Astrocyte of the cerebellum (primary cell): ENCODE results near the gene ATP9B.

ENCODE experiments used
- DNase-seq: peaks from one replicate; pipeline ENCODE4 v3.0.0-alpha.2; 2011; ENCODE audit warnings: low read depth
- H3K4me3 ChIP-seq: 2 replicates; pipeline ENCODE4 v1.5.1; 2011; ENCODE audit warnings: mild to moderate bottlenecking, low read depth, low read length, moderate library complexity
- CTCF ChIP-seq: IDR thresholded peaks from 2 replicates; pipeline ENCODE4 v1.5.1; 2012; ENCODE audit warnings: low read length, low read depth, moderate library complexity, mild to moderate bottlenecking; ENCODE audit errors: missing control alignments
- in situ Hi-C: cut with HindIII; loops from 2 replicates; pipeline ENCODE4 v1.10.0; 2017; ENCODE audit warnings: low sequenced_read_pairs

Gene ATP9B

GRCh38 chr18:79355433-79356335 is 286.5 kb downstream of the ATP9B start:
- no peak for TF ChIP-seq CTCF
- in situ Hi-C loops, result no loop called here
- no peak overlapping the region for H3K4me3 ChIP-seq

GRCh38 chr18:79356435-79356834 is 287.2 kb downstream of the ATP9B start:
- in situ Hi-C loops, result no loop called here
- no peak overlapping the region for H3K4me3 ChIP-seq
- TF ChIP-seq CTCF, result no peak
- no peak for DNase-seq

More at GRCh38 chr18:79355433-79356335, 286.5 kb downstream of the ATP9B start:
- no peak for DNase-seq

- in situ Hi-C loops, result no loop called here
- no peak for DNase-seq
- no peak for TF ChIP-seq CTCF
- H3K4me3 ChIP-seq, result no peak overlapping the region
These were observed 291.7 kb downstream of the ATP9B start for GRCh38 chr18:79360933-79361332.

GRCh38 chr18:79361766-79362522 is 292.8 kb downstream of the ATP9B start:
- in situ Hi-C loops, result no loop called here
- no peak for TF ChIP-seq CTCF
- H3K4me3 ChIP-seq, result no peak overlapping the region
- DNase-seq, result peak; percentile 51

- peak; percentile 6 for DNase-seq
- no peak overlapping the region for H3K4me3 ChIP-seq
- in situ Hi-C loops, result no loop called here
- TF ChIP-seq CTCF, result no peak
These were observed 296.5 kb downstream of the ATP9B start for GRCh38 chr18:79365701-79366100.

- DNase-seq, result peak; percentile 97
- in situ Hi-C loops, result no loop called here
- H3K4me3 ChIP-seq, result no peak overlapping the region
- TF ChIP-seq CTCF, result no peak
These were observed 297.2 kb downstream of the ATP9B start for GRCh38 chr18:79366177-79367094.
